CD4-positive, alpha-beta T cell treated with Interleukin-2 at 100 ng/mL for 4 hours (primary cell): ENCODE measurements around the gene SORCS1.

Experiments
- DNase-seq: peaks from one replicate; pipeline ENCODE4 v3.0.0-alpha.2; 2020; ENCODE audit warnings: low spot score

Gene SORCS1

DNA sequence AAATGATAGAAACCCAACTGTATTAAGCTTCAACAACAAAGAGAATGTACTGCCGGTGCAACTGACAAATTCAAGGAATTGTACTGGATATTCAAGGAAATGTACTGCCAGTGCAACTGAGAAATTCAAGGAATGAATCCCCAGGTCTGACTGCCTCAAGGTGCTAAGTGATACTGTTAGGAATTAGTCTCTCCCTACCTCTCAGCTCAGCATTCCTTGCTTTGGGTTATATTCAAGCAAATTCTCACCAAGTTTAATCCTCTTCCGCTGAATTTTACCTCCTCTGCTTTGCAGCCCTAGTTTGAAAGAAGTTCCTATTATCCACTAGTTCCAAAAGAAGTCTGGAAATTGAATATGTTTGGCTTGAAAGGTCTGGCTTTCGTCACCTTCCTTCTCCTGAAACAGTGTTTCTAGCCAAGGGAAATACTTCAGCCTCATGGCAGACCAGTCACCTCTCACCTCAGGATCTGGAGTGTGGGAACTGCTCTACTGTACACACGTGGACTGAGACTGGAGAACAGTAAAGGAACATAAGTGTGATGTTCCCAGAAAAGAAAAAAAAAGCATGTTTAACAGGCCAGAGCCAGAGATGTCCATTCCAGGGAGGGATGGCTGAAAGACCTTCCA is 60.4 kb downstream of the SORCS1 start:
- no peak for DNase-seq

DNA sequence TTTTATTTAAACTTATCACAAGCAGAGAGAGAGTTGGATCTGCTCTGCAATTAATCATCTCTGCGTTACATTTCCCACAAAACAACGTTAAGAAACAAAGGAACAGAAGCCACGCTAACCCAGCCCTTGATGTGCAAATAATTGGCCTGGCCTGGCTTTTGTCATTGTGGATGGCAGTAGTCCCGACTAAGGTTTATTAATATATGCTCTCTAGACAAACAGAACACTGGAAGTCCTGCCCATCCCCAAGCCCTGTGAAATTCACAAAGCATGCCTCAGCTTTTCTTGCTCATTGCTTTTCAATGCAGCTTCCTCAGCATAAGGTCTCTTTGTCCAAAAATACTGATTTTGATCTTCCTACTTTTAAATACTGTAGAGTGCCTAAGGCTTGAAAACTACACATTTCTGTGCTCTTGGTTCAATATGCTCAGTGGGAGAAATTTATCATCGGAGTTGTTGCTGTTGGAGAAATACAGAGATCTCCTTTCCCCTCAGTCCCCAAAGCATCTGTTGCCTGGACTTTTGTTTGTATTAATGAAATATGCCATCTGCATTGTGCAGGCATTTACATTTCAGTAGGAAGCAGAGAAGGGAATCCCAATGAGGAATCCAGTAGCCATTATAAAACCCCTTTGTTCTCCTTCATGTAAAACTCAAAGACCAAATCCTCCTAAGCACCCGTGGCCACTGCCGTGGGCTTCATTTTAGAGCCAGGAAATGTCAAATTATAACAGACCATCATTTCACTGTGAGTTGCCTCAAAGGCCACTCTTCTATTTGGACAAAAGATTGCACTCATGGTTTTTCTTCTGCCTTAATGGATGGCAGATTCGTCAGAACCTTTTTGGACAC is 61.1 kb downstream of the SORCS1 start:
- no peak for DNase-seq

GRCh38 chr10:107098326-107098725 is 66.2 kb downstream of the SORCS1 start:
- DNase-seq = no peak

- DNase-seq = no peak
Observed at GRCh38 chr10:107094824-107095522, 69.5 kb downstream of the SORCS1 start.

- DNase-seq = no peak
Observed at GRCh38 chr10:107092321-107092720, 72.2 kb downstream of the SORCS1 start.

GRCh38 chr10:107091126-107091525 is 73.4 kb downstream of the SORCS1 start:
- no peak for DNase-seq

DNA sequence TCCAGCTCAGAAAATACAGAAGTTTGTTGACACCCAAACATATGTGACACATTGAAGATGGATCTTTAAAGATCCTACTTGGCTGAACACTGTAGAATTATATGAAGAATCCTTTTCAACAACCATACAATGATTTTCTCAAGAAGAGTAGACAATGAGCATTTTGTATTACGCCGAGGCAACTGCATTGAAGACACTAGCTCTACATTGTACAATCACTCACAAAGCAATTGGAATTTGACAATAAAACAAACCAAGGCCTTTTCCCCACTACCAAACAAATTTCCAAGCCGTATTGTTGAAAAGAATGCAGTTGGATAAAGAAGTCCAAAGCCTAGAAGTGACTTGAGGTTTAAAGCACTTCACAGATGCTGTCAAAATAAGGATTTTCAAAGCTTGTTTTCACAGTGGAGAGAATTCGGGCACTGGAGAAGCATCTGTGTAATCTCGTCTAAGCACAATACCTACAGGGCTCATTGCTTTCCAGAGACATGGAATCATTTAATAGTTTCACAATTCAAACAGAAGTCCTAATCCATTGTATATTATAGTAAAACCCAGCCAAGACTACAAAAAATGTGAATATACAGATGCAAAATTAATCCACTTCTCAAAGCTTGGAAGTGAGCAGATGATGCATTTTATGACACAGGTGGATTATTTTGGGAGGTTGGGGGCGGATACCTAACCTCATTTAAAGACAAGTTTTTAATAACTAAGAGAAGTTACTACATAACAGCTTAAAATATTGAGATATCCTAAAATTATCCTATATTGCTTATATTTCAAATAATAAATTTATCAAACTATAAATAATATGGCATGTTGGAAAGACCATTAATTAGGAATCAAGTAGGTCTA is 78.6 kb downstream of the SORCS1 start:
- no peak for DNase-seq

GRCh38 chr10:107083388-107084009 is 81.0 kb downstream of the SORCS1 start:
- no peak for DNase-seq

- DNase-seq = no peak
Observed at GRCh38 chr10:107081644-107082043, 82.9 kb downstream of the SORCS1 start.

- no peak for DNase-seq
Observed at GRCh38 chr10:107075117-107075516, 89.4 kb downstream of the SORCS1 start.

- DNase-seq = no peak
Observed at GRCh38 chr10:107072786-107073185, 91.7 kb downstream of the SORCS1 start.

GRCh38 chr10:107072028-107072427 is 92.5 kb downstream of the SORCS1 start:
- DNase-seq = no peak

DNA sequence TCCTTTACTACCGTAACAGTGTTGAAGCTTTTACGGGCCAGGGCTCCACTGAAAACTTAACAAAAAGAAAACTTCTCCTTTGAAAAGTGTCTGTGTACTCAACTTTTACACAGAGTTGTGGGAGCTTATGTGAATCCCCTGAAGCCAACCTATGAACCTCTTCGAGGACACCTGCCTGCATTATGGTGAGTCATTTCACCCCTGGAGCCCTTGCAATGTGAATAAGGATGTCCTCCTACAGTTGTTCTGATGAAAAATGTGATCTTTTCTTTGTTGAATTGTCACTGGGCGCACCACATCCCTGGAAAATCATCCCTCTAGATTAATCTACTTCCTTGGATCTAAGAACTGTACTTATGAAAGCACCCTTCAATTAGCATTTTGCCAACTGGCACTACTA is 93.2 kb downstream of the SORCS1 start:
- no peak for DNase-seq

DNA sequence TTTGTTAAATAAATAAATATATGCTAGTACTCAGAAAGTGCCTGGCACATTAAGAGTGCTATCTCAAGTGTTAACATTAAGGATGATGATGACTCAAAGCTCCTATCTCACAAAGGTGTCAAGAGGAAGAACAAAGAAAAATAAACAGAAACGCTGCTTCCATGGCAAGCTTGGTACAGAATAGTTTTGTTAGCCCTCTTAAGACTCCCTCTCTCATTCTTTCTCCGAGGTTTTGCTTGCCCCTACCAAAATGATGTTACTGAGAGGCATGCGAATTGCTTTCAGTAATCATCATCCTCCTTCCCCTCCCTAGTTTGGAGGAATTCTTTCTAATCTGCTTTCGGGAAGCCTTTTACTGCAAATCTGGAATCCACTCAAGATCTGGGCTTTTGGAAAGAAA is 96.7 kb downstream of the SORCS1 start:
- no peak for DNase-seq

DNA sequence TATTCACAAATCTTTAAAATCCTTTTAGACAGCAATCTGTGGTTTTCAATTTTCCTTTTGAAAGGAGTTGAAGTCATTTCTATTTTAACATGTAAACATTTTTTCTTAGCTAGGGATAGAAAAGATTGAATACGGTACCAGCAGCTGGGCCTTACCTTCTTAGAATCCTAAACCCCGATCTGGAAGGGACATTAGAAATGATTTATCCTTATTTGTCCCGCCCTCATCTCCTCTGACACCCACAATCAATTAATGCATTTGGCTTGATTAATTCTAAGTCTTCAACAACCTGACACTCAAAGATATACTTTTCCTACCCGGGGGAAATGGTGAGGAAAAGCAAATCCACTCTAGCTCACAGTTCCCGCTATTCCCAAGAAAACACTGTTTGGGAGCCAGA is 100.4 kb downstream of the SORCS1 start:
- DNase-seq = no peak

- DNase-seq = no peak
Observed at GRCh38 chr10:107059872-107060271, 104.6 kb downstream of the SORCS1 start.

DNA sequence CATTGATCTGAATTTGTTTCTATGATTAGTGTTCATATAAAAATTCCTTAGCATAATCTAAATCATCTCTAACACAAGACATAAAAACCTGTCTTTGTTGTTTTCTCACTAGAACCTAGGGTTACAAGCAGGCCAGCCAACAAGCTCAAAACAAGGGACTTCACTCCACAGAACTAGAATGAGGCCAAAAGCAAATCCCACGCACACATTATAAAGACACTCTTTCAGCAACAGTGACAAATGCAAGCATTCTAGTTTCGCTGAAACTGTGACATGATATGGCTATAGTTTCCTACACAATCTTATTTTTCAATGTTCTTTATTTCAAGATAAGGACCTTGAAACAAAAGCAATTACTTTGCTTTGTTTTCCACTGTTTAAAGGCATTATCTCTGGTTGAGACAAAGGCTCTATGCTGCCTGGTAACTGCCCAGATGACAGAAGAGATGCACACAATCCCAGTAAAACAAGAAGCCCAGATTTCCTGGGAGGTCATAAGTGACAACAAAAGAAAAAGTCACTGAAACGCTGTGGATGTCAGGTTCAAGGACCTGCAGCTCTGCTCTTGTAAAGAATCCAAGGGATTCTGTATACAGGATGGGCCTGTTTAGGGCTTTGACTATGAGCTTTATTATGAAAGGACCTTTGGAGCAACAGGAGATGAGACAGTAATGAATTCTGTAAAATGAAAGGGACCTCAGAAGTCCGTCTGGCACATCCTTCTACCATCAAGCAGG is 105.3 kb downstream of the SORCS1 start:
- no peak for DNase-seq

- DNase-seq = no peak
Observed at GRCh38 chr10:107058331-107058730, 106.2 kb downstream of the SORCS1 start.

DNA sequence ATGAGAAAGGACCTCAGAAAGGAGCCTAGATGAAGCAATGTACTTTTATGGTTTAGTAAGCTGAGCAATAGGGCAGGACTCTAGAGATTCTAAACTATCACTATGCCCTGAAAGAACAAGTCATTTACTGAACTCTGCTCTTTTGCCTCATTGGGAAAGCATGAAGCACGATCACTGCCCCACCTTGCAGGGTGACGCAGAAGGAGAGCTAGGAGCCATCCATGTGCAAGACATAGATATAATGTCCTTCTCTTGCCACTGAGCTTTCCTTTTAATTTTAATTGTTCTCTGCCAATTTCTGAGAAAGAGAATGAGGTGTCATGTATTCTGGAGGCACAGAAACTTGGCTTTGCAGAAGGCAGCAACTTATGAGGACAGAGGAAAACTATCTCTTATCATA is 108.3 kb downstream of the SORCS1 start:
- no peak for DNase-seq

DNA sequence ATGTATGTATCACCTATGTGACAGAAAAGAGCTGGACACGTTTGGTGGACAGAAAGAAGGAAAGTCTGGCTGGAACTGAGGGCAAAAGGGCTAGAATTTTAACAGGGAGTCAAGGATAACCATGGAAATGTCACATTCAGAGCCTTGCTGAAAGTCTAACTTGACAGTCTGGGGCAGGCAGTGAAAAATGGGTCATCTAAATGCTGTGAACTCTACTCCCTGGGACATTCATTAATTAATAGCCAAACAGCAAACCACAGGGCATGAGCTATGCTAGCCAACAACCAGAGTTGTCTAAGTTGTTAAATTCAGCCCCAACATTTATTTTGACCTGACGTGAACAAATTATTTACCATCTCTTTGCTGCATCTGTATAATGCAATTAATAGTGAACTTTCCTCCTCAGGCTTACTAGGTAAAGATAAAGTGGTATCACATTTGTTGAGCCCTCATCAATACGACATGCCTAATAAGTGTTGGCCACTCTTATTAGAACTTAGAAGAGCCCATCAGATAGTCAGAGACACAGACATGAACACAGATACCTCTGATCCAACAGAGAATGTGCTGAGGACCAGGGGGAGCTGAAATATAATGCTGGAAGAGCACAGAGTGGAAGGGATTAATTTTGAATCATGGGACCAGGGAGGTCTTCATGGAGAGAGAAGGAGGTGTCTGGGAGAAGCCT is 109.9 kb downstream of the SORCS1 start:
- DNase-seq = no peak
